Endothelial cell of umbilical vein (primary cell): ENCODE measurements around the gene TYRP1. TPM values are rescaled to one million over a fixed set of nuclear protein-coding genes. Genes with fewer than 3 reads are reported as not detected.

Source experiments
- BruUV-seq: library from RNA; stranded (reverse); fragments of 400-500 nt; replicated peaks from 2 replicates; lab custom pipeline; 2021; lab: Mats Ljungman, UMichigan
- CTCF ChIA-PET: fragments of 300-600, 350-600 bp; sonication (Branson Sonifier 250); formaldehyde crosslinking; loops from one replicate; lab custom pipeline; 2021; ENCODE audit warnings: antibody characterized with exemption, inconsistent platforms; lab: Charles Lee
- POLR2A ChIA-PET: fragments of 300-600, 350-600 bp; sonication (Branson Sonifier 250); formaldehyde crosslinking; loops from one replicate; lab custom pipeline; 2021; ENCODE audit warnings: antibody characterized with exemption, inconsistent platforms; lab: Charles Lee
- DNase-seq: peaks from one replicate; pipeline ENCODE4 v3.0.0-alpha.2; 2011; ENCODE audit warnings: low read depth, low spot score
- FAIRE-seq: peaks from 2 replicates; lab custom pipeline; 2011; peaks lifted over from hg19 to GRCh38; lab: Jason Lieb, UNC
- H2AFZ ChIP-seq: 2 replicates; pipeline ENCODE4 v1.6.0; 2012; ENCODE audit warnings: low read depth, low read length, control low read depth, inconsistent platforms
- H3K27ac ChIP-seq: 2 replicates; pipeline ENCODE4 v1.5.1; 2011; ENCODE audit warnings: low read depth, mild to moderate bottlenecking, control low read depth, low read length, moderate library complexity; ENCODE audit not compliant: insufficient read depth
- H3K27me3 ChIP-seq, 2 experiments: 2 replicates each; pipeline versions ENCODE4 v1.6.0 to v1.6.1; 2011; ENCODE audit warnings: low read length in 2 of 2, mixed read lengths in 1 of 2; ENCODE audit not compliant: control insufficient read depth in 2 of 2, insufficient read depth in 2 of 2
- H3K36me3 ChIP-seq, 2 experiments: 2 replicates in 1 of 2; 3 replicates in 1 of 2; pipeline ENCODE4 v1.5.1; 2011; ENCODE audit warnings: low read length in 2 of 2, mild to moderate bottlenecking in 1 of 2, moderate library complexity in 1 of 2; ENCODE audit not compliant: control insufficient read depth in 2 of 2, insufficient read depth in 2 of 2; ENCODE audit errors: extremely low read depth in 1 of 2
- H3K4me1 ChIP-seq: 3 replicates; pipeline ENCODE4 v1.5.1; 2011; ENCODE audit warnings: mild to moderate bottlenecking, low read length; ENCODE audit not compliant: control insufficient read depth, insufficient read depth; ENCODE audit errors: extremely low read depth
- H3K4me2 ChIP-seq: 2 replicates; pipeline ENCODE4 v1.6.1; 2011; ENCODE audit warnings: low read length, control low read depth, mixed read lengths; ENCODE audit not compliant: insufficient read depth
- H3K4me3 ChIP-seq, 3 experiments: fragments of 200-600 bp in 1 of 3; sonication (generic), shearing (Covaris generic) in 1 of 3; replicated peaks in 1 of 3; 2 replicates each; pipeline ENCODE4 v1.5.1; 2011 to 2016; ENCODE audit warnings: control low read depth in 3 of 3, low read length in 3 of 3, mild to moderate bottlenecking in 2 of 3, inconsistent platforms in 1 of 3, low read depth in 1 of 3, moderate library complexity in 1 of 3; ENCODE audit not compliant: insufficient read depth in 1 of 3
- H3K79me2 ChIP-seq: 2 replicates; pipeline ENCODE4 v1.6.0; 2012; ENCODE audit warnings: low read length, inconsistent platforms; ENCODE audit not compliant: control insufficient read depth, insufficient read depth
- H3K9ac ChIP-seq: replicated peaks from 2 replicates; pipeline ENCODE3; 2011; ENCODE audit warnings: low read length, control low read depth; ENCODE audit not compliant: insufficient read depth; ENCODE audit errors: extremely low read depth
- H3K9me1 ChIP-seq: replicated peaks from 3 replicates; pipeline ENCODE4 v1.6.0; 2011; ENCODE audit warnings: mild to moderate bottlenecking, low read length; ENCODE audit not compliant: control insufficient read depth, insufficient read depth; ENCODE audit errors: extremely low read depth
- H3K9me3 ChIP-seq: replicated peaks from 2 replicates; pipeline ENCODE4 v1.5.1; 2012; ENCODE audit warnings: low read length, inconsistent platforms; ENCODE audit not compliant: control insufficient read depth, insufficient read depth
- H4K20me1 ChIP-seq: replicated peaks from 2 replicates; pipeline ENCODE3; 2011; ENCODE audit warnings: mild to moderate bottlenecking, low read length; ENCODE audit not compliant: control insufficient read depth, insufficient read depth; ENCODE audit errors: extremely low read depth
- CTCF ChIP-seq, 2 donors: IDR thresholded peaks; 1 replicate in 1 of 2; 2 replicates in 1 of 2; pipeline ENCODE4 v1.5.1; 2011; ENCODE audit warnings: low read length in 2 of 2, mild to moderate bottlenecking in 2 of 2, moderate library complexity in 2 of 2, control low read depth in 1 of 2, inconsistent platforms in 1 of 2, low read depth in 1 of 2; ENCODE audit not compliant: insufficient read depth in 1 of 2; ENCODE audit errors: extremely low read depth in 1 of 2
- EZH2 ChIP-seq: IDR thresholded peaks from 2 replicates; pipeline ENCODE4 v1.6.1; 2012; ENCODE audit warnings: borderline replicate concordance, low read depth, mild to moderate bottlenecking, moderate library complexity, low read length, inconsistent platforms; ENCODE audit not compliant: severe bottlenecking
- FOS ChIP-seq: IDR thresholded peaks from 2 replicates; pipeline ENCODE4 v1.6.1; 2011; ENCODE audit warnings: mild to moderate bottlenecking, low read length, moderate library complexity, borderline replicate concordance; ENCODE audit not compliant: insufficient read depth
- GATA2 ChIP-seq: IDR thresholded peaks from 2 replicates; pipeline ENCODE4 v1.7.0; 2011; ENCODE audit warnings: low read depth, mild to moderate bottlenecking, moderate library complexity, mixed read lengths, low read length; ENCODE audit not compliant: insufficient read length, insufficient read depth
- JUN ChIP-seq: IDR thresholded peaks from 2 replicates; pipeline ENCODE4 v1.6.1; 2011; ENCODE audit warnings: borderline replicate concordance, low read depth; ENCODE audit not compliant: insufficient read length, insufficient read depth
- MAX ChIP-seq: IDR thresholded peaks from 2 replicates; pipeline ENCODE4 v1.6.1; 2011; ENCODE audit not compliant: insufficient read depth, insufficient read length
- MYC ChIP-seq: IDR thresholded peaks from one replicate; pipeline ENCODE4 v1.6.1; 2011; ENCODE audit warnings: mild to moderate bottlenecking, low read depth, low read length
- POLR2A ChIP-seq: IDR thresholded peaks from 2 replicates; pipeline ENCODE4 v1.6.1; 2012; ENCODE audit warnings: low read depth, mild to moderate bottlenecking, control low read depth, low read length
- POLR2AphosphoS5 ChIP-seq: IDR thresholded peaks from 2 replicates; pipeline ENCODE4 v1.6.1; 2012; ENCODE audit warnings: low read depth, mild to moderate bottlenecking, control low read depth, low read length, moderate library complexity; ENCODE audit not compliant: insufficient read depth
- dilution Hi-C: fragments of 300-500 bp; cut with MboI; formaldehyde crosslinking; loops from one replicate; pipeline ENCODE4 v1.15.0; 2019; ENCODE audit warnings: low sequenced_read_pairs; ENCODE audit not compliant: extremely low pct_ligation_motif_present
- intact Hi-C: fragments of 100-400 bp; cut with micrococcal nuclease; formaldehyde crosslinking; loops from one replicate; pipeline ENCODE4 v1.10.0; 2022
- polyA plus RNA-seq, 4 experiments: library from polyadenylated mRNA; depleted of rRNA in 3 of 4; stranded (reverse) in 3 of 4; unstranded in 1 of 4; fragments of >200 nt; gene quantifications; 2 replicates each; pipeline versions ENCODE4 v1.2.1 to v1.2.3, GENCODE V29; 2011 to 2012; ENCODE audit warnings: missing spikeins in 1 of 4
- total RNA-seq: library from RNA; stranded (reverse); gene quantifications from 2 replicates; pipeline ENCODE4 v1.2.3, GENCODE V29; 2021

Gene TYRP1
- total and polyA plus RNA-seq, 2 donors (not counting 3 experiments of a cell fraction or from before 2014, with no cell fraction given) = 0.63 TPM; not detected in 1

GRCh38 chr9:12716823-12717600 lies 23.8 kb downstream of the TYRP1 start:
- Histone ChIP-seq H3K4me1 (peaks cover 15% of the 10 kb centered on the region), H3K4me2 (no peak overlapping the region), H3K4me3 (no peak overlapping the region), H3K9me1 (no peaks in the 10 kb centered on the region), H3K36me3 (no peaks in the 10 kb centered on the region), H3K27me3 (no peaks in the 10 kb centered on the region), H3K79me2 (no peaks in the 10 kb centered on the region), H3K9me3 (no peaks in the 10 kb centered on the region), H2AFZ (no peak overlapping the region), H4K20me1 (no peaks in the 10 kb centered on the region), H3K9ac (no peak overlapping the region), H3K27ac (no peak overlapping the region)
- BruUV-seq = no TSS peak
- intact Hi-C loops (loop anchor here (5.0 kb wide), 1 partner anchor 545 kb away; no protein-coding TSS in a partner anchor), dilution Hi-C loops (no loop called here)
- ChIA-PET POLR2A (no interaction called here), CTCF (interaction anchor here (1.0 to 7.2 kb wide), 4 partner anchors 12 to 373 kb away, joined by 3 to 82 read pairs (median 11); no protein-coding TSS in a partner anchor)
- TF ChIP-seq GATA2 (no peak), POLR2A (no peak), MAX (no peak), JUN (no peak), MYC (no peak), POLR2AphosphoS5 (no peak), EZH2 (no peak), FOS (no peak), CTCF (IDR thresholded peaks at IDR 0.05; ENCODE audit: extremely low read depth in 1 of 2, insufficient read depth in 1 of 2, low read depth in 1 of 2, low read length in 2 of 2) (no peak)
- DNase-seq (peak; percentile 9), FAIRE-seq (no peak)
